HT-29 (cell line): ENCODE results near the gene PSME3. TPM values are rescaled to one million over a fixed set of nuclear protein-coding genes. Genes with fewer than 3 reads are reported as not detected.

Experiments used
- DNase-seq: peaks from one replicate; pipeline ENCODE4 v3.0.0-alpha.2; 2015; ENCODE audit warnings: low spot score
- total RNA-seq: library from RNA; depleted of rRNA; stranded (reverse); fragments of >200 nt; shearing (Covaris generic); gene quantifications from 2 replicates; pipeline ENCODE4 v1.2.3, GENCODE V29; 2014; rRNA removed

Gene PSME3, protein sequence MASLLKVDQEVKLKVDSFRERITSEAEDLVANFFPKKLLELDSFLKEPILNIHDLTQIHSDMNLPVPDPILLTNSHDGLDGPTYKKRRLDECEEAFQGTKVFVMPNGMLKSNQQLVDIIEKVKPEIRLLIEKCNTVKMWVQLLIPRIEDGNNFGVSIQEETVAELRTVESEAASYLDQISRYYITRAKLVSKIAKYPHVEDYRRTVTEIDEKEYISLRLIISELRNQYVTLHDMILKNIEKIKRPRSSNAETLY
- 96.8 and 142 TPM in 2 replicates for total RNA-seq

DNA sequence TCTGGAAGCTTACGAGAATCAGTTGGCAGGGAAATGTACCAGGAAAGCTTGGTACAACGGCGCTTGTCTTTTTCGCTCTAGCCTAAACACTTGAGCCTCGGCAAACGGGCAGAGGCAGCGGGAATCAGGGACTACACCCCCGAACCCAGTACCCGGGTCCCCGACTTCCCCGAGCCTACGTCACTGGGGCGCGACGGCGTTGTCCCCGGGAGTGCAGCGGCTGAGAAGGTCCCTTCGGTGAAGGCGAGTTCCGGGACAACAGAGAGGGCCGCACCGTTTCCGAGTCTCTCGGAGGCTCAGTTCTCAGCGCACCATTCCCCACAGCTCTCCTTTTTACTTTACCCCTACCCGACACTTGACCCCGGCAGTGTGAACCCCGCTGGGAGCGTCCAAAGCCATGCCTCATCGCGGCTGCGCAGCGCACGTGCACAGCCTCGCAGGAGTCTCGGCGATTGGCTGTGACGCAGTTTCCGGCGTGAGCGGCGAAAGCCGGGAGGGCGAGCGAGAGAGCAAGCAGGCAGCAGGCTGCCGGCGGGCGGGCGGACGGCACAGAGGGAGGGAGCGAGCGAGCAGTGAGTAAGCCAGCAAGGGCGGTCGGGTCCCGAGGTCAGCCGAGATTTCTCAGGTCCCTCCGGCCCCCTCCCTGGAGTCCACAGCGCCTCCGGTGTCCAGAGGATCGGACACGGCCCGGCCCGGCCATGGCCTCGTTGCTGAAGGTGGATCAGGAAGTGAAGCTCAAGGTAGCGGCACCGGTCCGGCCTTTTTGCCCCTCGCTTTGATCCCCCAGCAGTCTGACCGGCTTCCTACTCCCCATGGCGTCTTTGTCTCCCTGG, at the start of gene PSME3:
Gene PSME3 (plus strand): TSS at position 464 of the 833 bp plus-strand sequence. CDS start 235 bp downstream, at position 699.
- peak; percentile 88 for DNase-seq

DNA sequence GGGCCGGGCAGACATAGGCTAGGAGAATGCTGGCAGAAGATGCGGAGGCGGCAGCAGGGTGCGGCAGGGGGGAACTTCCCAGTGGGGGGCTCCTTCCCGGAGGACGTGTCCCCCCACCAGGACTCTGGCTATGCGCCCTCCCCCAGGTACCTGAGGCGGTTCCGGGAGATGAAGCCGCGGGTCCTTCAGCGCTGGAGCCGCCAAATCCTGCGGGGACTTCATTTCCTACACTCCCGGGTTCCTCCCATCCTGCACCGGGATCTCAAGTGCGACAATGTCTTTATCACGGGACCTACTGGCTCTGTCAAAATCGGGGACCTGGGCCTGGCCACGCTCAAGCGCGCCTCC, 49.4 kb upstream of the PSME3 start:
- DNase-seq = no peak

DNA sequence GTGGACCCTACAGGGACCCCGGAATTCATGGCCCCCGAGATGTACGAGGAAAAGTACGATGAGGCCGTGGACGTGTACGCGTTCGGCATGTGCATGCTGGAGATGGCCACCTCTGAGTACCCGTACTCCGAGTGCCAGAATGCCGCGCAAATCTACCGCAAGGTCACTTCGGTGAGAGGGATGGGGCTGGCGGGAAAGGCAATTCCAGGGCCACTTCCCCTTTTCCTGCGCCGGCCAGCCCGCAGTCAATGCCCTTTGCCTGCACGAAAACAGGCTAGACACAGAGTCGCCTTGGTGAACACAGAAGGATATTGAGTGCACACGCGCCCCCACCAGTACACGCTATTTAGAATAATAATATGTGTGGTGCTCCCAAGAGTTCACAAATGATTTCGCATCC, 48.8 kb upstream of the PSME3 start:
- DNase-seq = no peak

DNA sequence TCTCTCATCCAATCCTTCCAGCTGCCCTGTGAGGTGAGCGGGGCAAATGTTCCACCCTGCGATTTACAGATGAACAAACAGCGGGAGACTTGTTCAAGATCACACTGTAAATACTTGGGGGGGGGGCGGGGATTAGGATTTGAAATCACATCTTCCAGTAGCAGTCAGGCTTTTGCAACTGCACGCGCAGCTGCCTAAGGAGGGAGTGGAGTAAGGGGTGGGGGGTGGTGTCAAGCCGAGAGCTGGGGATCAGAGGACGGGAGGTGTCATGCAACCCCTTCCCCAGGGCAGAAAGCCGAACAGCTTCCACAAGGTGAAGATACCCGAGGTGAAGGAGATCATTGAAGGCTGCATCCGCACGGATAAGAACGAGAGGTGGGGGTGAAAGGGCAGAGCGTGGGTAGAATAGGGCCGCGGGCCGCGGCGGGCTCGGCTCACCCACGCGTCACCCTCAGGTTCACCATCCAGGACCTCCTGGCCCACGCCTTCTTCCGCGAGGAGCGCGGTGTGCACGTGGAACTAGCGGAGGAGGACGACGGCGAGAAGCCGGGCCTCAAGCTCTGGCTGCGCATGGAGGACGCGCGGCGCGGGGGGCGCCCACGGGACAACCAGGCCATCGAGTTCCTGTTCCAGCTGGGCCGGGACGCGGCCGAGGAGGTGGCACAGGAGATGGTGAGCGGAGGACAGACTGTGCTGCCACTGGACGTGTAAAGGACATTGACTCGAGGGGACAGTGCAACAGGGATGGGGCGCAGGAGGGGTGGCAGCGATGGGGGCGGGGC, 48.2 kb upstream of the PSME3 start:
- no peak for DNase-seq

DNA sequence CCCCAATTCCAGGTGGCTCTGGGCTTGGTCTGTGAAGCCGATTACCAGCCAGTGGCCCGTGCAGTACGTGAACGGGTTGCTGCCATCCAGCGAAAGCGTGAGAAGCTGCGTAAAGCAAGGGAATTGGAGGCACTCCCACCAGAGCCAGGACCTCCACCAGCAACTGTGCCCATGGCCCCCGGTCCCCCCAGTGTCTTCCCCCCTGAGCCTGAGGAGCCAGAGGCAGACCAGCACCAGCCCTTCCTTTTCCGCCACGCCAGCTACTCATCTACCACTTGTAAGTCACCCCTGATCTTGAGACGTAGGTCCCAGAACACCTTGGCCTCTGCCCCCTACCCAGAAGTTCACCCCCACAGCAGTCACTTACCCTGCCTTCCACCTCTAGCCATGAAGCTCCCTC, 45.9 kb upstream of the PSME3 start:
- no peak for DNase-seq

DNA sequence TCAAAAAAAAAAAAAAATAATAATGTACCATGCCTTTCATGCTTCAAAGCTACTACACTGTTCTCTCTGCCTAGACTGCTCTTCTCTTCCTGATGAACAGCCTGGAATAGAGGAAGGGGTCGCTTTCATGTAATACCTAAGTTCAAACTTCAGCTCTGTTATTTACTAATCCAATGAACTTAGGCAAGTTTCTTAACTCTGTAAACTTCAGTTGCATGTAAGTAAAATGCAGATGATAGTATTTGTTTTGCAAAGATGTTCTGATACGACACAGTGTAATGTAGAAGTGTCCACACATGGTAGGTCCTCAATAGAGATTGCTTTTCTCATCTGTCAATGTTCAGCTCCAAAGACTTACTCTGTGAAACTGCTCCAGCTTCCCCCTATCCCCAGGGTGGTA, 41.2 kb upstream of the PSME3 start:
- no peak for DNase-seq

DNA sequence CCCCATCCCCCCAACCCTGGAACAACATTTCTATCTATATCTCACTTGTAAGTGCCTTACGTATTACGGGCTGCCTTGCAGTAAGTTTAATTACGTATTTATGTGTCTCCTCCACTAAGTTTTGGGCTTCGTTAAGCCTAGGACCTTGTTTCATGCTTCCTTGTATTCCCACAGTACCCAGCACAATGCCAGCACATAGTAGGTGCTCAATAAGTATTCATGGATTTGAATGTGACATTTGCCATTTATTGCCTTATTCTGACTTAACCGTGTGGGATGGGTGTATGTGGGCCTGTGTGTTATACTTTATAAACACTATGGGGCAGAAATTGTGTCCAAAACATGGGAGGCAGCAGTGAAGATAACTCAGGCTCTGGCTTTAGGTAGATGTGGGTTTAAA, 40.7 kb upstream of the PSME3 start:
- DNase-seq = no peak

DNA sequence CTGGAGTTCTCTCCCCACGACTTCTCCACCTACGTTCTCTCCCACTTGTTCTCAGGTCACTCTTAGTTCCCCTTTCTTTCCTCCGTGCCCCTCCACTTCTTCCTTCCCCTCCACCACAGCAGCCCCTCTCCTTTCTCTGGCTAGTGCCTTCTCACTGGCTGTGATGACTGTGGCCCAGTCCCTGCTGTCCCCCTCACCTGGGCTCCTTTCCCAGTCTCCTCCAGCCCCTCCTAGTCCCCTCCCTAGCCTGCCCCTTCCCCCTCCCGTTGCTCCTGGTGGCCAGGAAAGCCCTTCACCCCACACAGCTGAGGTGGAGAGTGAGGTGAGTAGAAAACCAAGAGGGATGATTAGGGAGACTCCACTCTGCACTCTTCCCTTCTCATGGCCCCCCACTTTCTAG, 38.1 kb upstream of the PSME3 start:
- no peak for DNase-seq

DNA sequence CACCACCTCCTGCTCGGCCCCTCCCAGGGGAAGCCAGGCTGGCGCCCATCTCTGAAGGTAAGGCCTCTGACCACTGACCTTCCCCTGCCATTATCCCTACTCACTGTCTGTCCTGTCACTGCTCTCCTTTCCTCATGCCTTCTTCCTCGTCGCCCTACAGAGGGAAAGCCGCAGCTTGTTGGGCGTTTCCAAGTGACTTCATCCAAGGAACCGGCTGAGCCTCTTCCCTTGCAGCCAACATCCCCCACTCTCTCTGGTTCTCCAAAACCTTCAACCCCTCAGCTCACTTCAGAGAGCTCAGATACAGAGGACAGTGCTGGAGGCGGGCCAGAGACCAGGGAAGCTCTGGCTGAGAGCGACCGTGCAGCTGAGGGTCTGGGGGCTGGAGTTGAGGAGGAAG, 37.7 kb upstream of the PSME3 start:
- DNase-seq = no peak

DNA sequence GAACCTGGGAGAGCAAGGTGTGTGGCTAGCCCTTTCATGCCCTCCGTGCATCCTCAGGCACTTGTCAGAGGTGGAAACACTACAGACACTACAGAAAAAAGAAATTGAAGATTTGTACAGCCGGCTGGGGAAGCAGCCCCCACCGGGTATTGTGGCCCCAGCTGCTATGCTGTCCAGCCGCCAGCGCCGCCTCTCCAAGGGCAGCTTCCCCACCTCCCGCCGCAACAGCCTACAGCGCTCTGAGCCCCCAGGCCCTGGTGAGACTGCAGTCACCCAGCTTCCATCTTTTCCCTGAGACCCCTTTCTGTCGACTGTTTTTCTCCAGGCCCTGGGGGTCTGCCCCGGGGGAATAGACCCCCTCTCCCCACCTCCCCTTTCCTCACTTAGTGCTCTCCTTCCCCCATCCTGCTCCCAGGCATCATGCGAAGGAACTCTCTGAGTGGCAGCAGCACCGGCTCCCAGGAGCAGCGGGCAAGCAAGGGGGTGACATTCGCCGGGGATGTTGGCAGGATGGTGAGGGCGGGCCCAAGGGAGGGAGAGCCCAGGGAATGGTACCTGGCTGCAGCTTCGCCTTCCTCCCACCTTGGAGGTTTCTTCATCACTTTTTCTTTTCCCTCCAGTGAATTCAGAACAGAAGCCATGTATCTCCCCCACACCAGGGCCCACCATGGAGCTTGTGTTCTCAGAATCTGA, 37.0 kb upstream of the PSME3 start:
- DNase-seq = no peak

DNA sequence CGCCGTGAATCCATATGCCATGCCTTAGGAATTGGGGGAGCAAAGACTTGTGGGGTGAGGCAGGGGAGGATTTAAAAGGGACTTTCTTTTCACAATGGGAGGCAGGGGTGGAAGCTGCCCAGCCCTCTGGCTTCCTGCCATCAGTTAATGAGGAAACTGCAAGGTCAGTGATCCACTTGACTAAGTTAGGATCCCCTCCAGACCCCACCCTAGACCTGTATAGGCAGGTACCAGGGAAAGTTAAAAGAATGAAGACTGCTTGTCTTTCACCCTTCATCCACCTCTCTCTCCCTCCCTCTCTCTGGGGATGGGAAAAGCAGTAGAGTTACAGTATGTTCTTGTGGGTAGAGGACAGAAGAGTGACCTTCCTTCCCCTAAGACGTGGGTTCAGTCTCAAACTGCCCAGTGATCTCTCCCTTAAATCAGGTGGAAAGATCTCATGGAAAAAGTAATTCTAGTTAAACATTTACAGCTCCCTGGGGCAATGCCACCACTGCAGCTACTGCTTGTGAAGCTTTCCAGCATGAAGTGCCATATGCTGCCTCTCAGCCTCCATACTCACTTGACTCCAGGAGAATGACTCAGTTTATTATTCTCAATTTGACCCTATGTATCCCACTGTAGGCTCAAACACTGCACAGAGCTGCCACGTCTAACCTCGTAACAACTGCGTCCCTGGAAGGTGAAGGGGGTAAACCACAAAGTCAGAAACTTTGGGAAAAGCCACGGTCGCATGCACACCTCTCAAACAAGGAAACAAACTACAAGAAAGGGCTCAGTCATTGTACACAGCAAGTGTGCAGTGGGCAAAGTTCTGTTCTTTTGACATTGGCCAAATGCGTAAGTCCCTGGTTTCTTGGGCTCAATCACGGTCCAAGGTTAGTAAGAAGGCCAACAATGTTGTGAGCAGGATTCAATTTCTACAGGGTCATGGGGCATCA, 35.9 kb upstream of the PSME3 start:
- peak; percentile 27 for DNase-seq

DNA sequence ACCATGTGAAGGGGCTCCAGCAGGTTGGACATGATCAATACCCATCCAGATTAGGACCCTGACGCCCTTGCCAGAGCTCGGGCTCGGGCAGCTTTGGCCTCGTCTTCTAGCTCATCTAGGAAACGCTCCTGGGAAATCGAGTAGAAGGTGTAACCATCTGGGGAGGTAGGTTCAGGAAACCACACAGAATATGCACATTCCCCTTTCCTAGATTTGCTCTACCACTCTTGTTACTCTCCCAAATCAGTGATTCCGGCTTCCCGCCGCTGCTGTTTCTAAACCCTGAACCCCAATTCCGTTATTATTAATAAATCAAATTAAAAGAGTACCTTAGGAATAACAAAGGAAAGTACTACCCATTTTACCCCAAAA, 35.2 kb upstream of the PSME3 start:
- no peak for DNase-seq

DNA sequence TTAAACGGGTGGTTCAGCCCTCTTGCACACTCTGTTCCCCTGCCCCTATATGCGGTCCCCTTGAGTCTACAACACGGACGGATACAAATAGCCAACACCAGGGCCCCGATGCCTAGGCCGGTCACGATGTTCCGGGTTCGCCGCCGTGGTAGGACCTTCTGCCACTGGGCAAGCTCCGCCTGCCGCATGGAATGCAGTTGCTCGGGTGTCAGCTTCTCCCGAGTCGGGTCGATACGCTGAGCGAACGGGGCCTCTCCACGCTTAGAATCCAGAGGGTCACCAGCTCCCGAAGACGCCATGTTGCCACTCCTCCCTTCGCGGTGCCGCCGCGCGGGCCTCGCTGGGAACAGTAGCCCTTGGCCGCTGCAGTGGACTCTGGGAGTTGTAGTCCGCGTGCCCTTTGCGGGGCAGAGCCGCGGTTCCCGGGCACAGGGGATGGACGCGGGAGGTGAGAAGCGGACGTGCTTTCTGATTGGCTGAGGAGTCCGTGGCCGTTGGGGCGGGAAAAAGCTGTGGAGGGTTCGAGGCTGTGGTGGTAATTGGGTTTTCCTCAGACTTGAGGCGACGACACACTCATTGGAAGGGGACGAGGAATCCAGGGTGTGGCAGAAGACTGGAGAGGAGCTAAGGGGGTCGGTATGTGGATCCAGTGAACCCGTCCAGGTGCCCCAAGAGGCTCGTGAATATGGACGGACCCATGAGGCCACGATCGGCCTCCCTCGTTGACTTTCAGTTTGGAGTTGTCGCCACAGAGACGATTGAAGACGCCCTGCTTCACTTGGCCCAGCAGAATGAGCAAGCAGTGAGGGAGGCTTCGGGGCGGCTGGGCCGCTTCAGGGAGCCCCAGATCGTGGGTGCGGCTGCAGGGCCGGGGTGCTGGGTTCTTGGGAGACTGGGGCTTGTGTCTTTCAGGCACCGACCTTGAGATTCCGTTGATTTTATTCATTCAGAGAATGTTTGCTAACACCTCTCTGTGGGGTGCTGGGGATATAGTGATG, 34.5 kb upstream of the PSME3 start, which contains the start of the genes CNTD1 and COA3:
Gene CNTD1 (plus strand): TSS at position 479 of the 998 bp plus-strand sequence. CDS start 207 bp downstream, at position 686.
Gene COA3 (minus strand): TSS at position 322 of the 998 bp plus-strand sequence. CDS start 23 bp downstream, at position 299.
- DNase-seq = peak; percentile 90

DNA sequence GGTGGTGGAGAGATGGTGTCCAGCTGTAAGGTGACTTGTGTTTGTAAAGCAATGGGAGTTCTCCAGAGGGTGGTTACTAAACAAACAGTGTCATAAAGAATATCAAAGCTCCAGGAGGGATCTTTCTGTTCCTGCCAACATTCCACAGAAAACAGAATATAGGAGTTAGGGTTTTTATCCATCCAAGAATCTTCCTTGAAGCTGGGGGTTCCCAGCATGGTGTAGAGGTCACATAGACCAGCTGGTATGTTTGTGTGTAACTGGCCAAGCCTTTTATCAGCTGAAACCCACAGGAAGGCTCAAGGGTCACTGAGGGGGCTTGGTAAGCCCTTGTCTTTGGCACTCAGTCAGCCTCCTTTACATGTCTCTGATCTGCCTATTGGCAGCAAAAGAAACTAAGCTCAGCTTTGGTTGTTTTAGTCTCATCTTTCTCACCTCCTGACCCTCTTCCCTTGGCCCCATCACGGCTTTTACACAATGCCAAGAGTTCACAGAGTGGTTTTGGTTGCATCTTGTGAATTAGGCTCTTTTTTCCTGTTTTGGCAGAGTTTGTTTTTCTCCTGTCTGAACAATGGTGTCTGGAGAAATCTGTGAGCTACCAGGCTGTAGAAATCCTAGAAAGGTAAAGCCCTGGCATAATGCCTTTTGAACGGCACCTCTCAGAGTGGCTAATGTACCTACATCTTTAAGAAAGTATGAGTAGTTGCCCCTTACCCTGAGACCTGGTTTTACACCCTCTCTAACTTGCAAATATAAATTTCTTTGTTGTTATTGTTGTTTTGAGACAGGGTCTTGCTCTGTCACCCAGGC, 29.9 kb upstream of the PSME3 start:
- no peak for DNase-seq

DNA sequence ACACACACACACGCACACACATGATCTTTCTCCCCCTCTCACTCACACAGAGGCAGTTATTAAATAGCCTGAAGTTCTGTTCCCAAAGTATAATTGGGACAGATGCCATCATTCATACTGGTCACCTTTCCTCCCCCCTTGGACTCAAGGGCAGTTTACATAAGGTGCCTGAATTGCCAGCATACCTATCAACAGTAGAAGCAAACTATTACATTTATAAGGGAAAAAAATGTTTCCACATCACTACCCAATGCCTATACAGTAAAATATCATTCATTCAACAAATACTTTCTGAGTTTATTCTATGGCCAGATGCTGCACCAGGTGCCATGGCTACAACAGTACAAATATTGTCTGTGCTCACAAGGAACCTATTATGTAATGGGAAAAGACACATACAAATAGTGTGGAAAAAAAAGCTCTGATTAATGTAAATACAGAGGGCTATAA, 28.3 kb upstream of the PSME3 start:
- DNase-seq = peak; percentile 54

DNA sequence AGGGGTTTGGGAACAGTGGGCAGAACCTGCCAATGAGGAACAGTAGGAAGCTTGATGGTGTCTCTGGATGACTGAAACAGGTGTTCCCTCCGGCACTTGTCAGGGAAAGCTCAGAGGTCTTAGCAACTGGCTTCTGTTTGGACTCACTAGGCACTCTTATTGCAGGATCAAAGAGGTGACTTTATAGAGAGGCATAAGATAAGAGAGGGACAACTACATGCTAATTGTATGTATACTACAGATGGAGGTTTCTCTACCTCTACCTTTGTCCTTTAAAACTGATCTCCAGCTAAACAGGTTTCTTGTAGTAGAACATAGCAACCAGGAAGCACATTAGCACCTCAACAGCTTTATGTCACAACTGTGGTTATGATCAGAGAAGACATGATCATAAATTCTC, 26.9 kb upstream of the PSME3 start:
- DNase-seq = peak; percentile 23

DNA sequence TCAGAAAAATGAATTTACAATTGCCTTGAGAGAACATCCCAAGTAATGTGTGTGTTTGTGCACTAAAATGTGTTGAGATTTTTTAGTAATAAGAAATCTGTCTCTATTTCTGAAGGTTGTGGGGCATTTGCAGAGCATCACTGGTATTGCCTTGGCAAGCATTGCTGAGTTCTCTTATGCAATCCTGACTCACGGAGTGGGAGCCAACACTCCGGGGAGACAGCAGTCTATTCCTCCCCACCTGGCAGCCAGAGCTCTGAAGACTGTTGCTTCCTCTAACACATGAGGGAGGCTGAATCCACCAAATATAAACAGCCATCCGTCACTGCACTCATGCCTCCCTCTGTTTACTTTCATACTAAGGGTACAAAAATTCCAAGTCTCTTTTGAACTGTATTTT, 23.9 kb upstream of the PSME3 start:
- DNase-seq = no peak
